PC-3 (cell line): Measurements from ENCODE around the gene TENM4. TPM values are rescaled to one million over a fixed set of nuclear protein-coding genes. Genes with fewer than 3 reads are reported as not detected.
A peak's percentile ranks its signal among the peaks of the same experiment; 100 is the strongest.

Source experiments
- ATAC-seq: fragments of 200-7000 bp; cut with Tn5 transposase; 2 replicates; pipeline ENCODE4 v1.9.1; 2020; ENCODE audit warnings: mild to moderate bottlenecking, moderate library complexity
- BruUV-seq: library from RNA; stranded (reverse); fragments of 400-500 nt; replicated peaks from 2 replicates; lab custom pipeline; 2021; lab: Mats Ljungman, UMichigan
- CTCF ChIA-PET: fragments of 300-600 bp; sonication (Branson Sonifier 250); formaldehyde crosslinking; loops from one replicate; lab custom pipeline; 2022; ENCODE audit warnings: antibody characterized with exemption; lab: Charles Lee
- POLR2A ChIA-PET: fragments of 300-600 bp; sonication (Branson Sonifier 250); formaldehyde crosslinking; loops from one replicate; lab custom pipeline; 2022; ENCODE audit warnings: antibody characterized with exemption; ENCODE audit not compliant: unreplicated experiment; lab: Charles Lee
- DNase-seq: peaks from one replicate; pipeline ENCODE4 v3.0.0-alpha.2; 2015
- H2AFZ ChIP-seq: fragments of 300-600 bp; sonication (generic); 2 replicates; pipeline ENCODE4 v1.6.0; 2016; ENCODE audit warnings: antibody characterized with exemption, low read length
- H3F3A ChIP-seq: fragments of 300-600 bp; sonication (generic); one replicate; pipeline ENCODE4 v1.6.0; 2017; ENCODE audit warnings: antibody characterized with exemption, low read length, control low read depth, mild to moderate bottlenecking; ENCODE audit not compliant: unreplicated experiment
- H3K27ac ChIP-seq: fragments of 300-600 bp; sonication (generic); 2 replicates; pipeline ENCODE4 v1.5.1; 2016; ENCODE audit warnings: mild to moderate bottlenecking, low read length
- H3K27me3 ChIP-seq: fragments of 300-600 bp; sonication (generic); 2 replicates; pipeline ENCODE4 v1.6.1; 2016; ENCODE audit warnings: low read length, mixed read lengths
- H3K36me3 ChIP-seq: fragments of 300-600 bp; sonication (generic); 2 replicates; pipeline ENCODE4 v1.6.1; 2016; ENCODE audit warnings: low read depth, mixed run types, low read length, mixed read lengths
- H3K4me1 ChIP-seq: fragments of 300-600 bp; sonication (generic); 2 replicates; pipeline ENCODE4 v1.5.1; 2016; ENCODE audit warnings: low read length; ENCODE audit not compliant: insufficient read depth
- H3K4me2 ChIP-seq: fragments of 300-600 bp; sonication (generic); 2 replicates; pipeline ENCODE4 v1.6.0; 2016; ENCODE audit warnings: low read length
- H3K4me3 ChIP-seq: fragments of 300-600 bp; sonication (generic); 2 replicates; pipeline ENCODE4 v1.5.1; 2016; ENCODE audit warnings: mild to moderate bottlenecking, low read length, mixed read lengths
- H3K79me2 ChIP-seq: fragments of 300-600 bp; sonication (generic); 2 replicates; pipeline ENCODE4 v1.6.1; 2017; ENCODE audit warnings: low read length, mixed read lengths
- H3K9ac ChIP-seq: fragments of 300-600 bp; sonication (generic); 2 replicates; pipeline ENCODE4 v1.6.0; 2016; ENCODE audit warnings: mild to moderate bottlenecking, low read length
- H3K9me2 ChIP-seq: fragments of 300-600 bp; sonication (generic); replicated peaks from 2 replicates; pipeline ENCODE4 v1.6.1; 2016; ENCODE audit warnings: mixed run types, low read length, mixed read lengths
- H3K9me3 ChIP-seq: fragments of 300-600 bp; sonication (generic); 2 replicates; pipeline ENCODE4 v1.6.1; 2016; ENCODE audit warnings: low read length, mixed read lengths
- H4K20me1 ChIP-seq: fragments of 300-600 bp; sonication (generic); 2 replicates; pipeline ENCODE4 v1.6.1; 2016; ENCODE audit warnings: low read length, mixed read lengths
- CTCF ChIP-seq: fragments of 300-600 bp; sonication (generic); conservative IDR thresholded peaks from 2 replicates; pipeline ENCODE4 v1.5.1; 2017; ENCODE audit warnings: antibody characterized with exemption, low read depth, mild to moderate bottlenecking, low read length
- EZH2 ChIP-seq: fragments of 300-600 bp; sonication (generic); IDR thresholded peaks from one replicate; pipeline ENCODE4 v1.6.1; 2017; ENCODE audit warnings: antibody characterized with exemption, mild to moderate bottlenecking, low read length; ENCODE audit not compliant: unreplicated experiment
- EZH2phosphoT487 ChIP-seq: fragments of 300-600 bp; sonication (generic); IDR thresholded peaks from 2 replicates; pipeline ENCODE4 v1.6.1; 2018; ENCODE audit warnings: mild to moderate bottlenecking, antibody characterized with exemption, low read length, borderline replicate concordance
- intact Hi-C: fragments of 100-400 bp; cut with micrococcal nuclease; formaldehyde crosslinking; loops from 2 replicates; pipeline ENCODE4 v1.9.0; 2023
- total RNA-seq: library from RNA; depleted of rRNA; stranded (reverse); fragments of >200 nt; gene quantifications from 2 replicates; pipeline ENCODE4 v1.2.3, GENCODE V29; 2014

TENM4 gene
- total RNA-seq, 1 experiment from 2014 or later: 19.7 TPM

GRCh38 chr11:79439410-79439885, 1.4 kb downstream of the TENM4 start:
- Histone ChIP-seq H3K4me2 (peak overlapping the region; percentile 76), H3K4me1 (peaks cover 8% of the 10 kb centered on the region), H3F3A (no peaks in the 10 kb centered on the region), H3K9me3 (no peaks in the 10 kb centered on the region), H3K9me2 (no peaks in the 10 kb centered on the region), H2AFZ (no peak overlapping the region), H3K27ac (no peak overlapping the region), H3K27me3 (peaks cover 98% of the 10 kb centered on the region), H3K9ac (no peak overlapping the region), H3K79me2 (no peaks in the 10 kb centered on the region), H3K36me3 (no peaks in the 10 kb centered on the region), H3K4me3 (no peak overlapping the region), H4K20me1 (no peaks in the 10 kb centered on the region)
- no TSS peak for BruUV-seq
- DNase-seq (no peak), ATAC-seq (no peak)
- intact Hi-C loops: no loop called here
- ChIA-PET CTCF (no interaction called here), POLR2A (no interaction called here)
- 0 out of 2 replicates have a peak, but pooled peaks have one; percentile 69 for TF ChIP-seq EZH2phosphoT487
- TF ChIP-seq CTCF: no peak
- TF ChIP-seq EZH2: no peak

- Histone ChIP-seq H3K9me2 (no peaks in the 10 kb centered on the region), H3K4me2 (peak overlapping the region; percentile 66), H3K36me3 (no peaks in the 10 kb centered on the region), H3K27ac (no peak overlapping the region), H3F3A (no peaks in the 10 kb centered on the region), H4K20me1 (no peaks in the 10 kb centered on the region), H2AFZ (no peak overlapping the region; the same call in 1 of the 2 replicates), H3K79me2 (no peaks in the 10 kb centered on the region), H3K4me3 (0 out of 2 replicates have a peak overlapping the region, but pooled peaks have one; percentile 58), H3K9ac (no peak overlapping the region), H3K27me3 (peaks cover 99% of the 10 kb centered on the region), H3K9me3 (no peaks in the 10 kb centered on the region), H3K4me1 (peaks cover 8% of the 10 kb centered on the region)
- intact Hi-C loops: no loop called here
- TF ChIP-seq CTCF: no peak
- no peak; the same call in 1 of the 2 replicates for TF ChIP-seq EZH2phosphoT487
- TF ChIP-seq EZH2: no peak
- DNase-seq (no peak), ATAC-seq (no peak)
- ChIA-PET CTCF (no interaction called here), POLR2A (no interaction called here)
- no TSS peak for BruUV-seq
Observed at GRCh38 chr11:79438631-79439409, 2.0 kb downstream of the TENM4 start.

GRCh38 chr11:79437981-79438630, 2.7 kb downstream of the TENM4 start:
- TF ChIP-seq EZH2phosphoT487 (peak; percentile 42; the same call in 1 of the 2 replicates), EZH2 (peak; percentile 78), CTCF (no peak)
- ATAC-seq (no peak), DNase-seq (no peak)
- Histone ChIP-seq H3K4me3 (peak overlapping the region; percentile 58), H3K9ac (no peak overlapping the region), H2AFZ (peak overlapping the region; percentile 64), H4K20me1 (no peaks in the 10 kb centered on the region), H3K27me3 (peaks cover 99% of the 10 kb centered on the region), H3F3A (no peaks in the 10 kb centered on the region), H3K9me2 (no peaks in the 10 kb centered on the region), H3K36me3 (no peaks in the 10 kb centered on the region), H3K4me1 (peaks cover 8% of the 10 kb centered on the region), H3K9me3 (no peaks in the 10 kb centered on the region), H3K27ac (no peak overlapping the region), H3K4me2 (peak overlapping the region; percentile 66), H3K79me2 (no peaks in the 10 kb centered on the region)
- CTCF ChIA-PET: no interaction called here
- no TSS peak for BruUV-seq
- POLR2A ChIA-PET: no interaction called here
- intact Hi-C loops: no loop called here
